Skin epidermis (tissue), 12 donors: ENCODE measurements around the gene DRICH1.
"Not testable (repeated sequence)": the region's sequence is repeated elsewhere in the genome, so short reads cannot be mapped to it uniquely, and the experiment has no call there.

Source experiments
- H3K27ac ChIP-seq, 21 experiments: fragments of 200-600 bp; sonication (generic) in 11 of 21; one replicate each; pipeline ENCODE4 v1.5.0; 2020; ENCODE audit warnings: mild to moderate bottlenecking in 3 of 21, inconsistent platforms in 2 of 21, moderate library complexity in 2 of 21
- H3K4me3 ChIP-seq, 7 experiments: fragments of 200-600 bp; sonication (generic) in 2 of 7; one replicate each; pipeline ENCODE4 v1.5.0; 2020; ENCODE audit warnings: inconsistent platforms in 2 of 7, mild to moderate bottlenecking in 2 of 7, moderate library complexity in 1 of 7

DRICH1 gene

DNA sequence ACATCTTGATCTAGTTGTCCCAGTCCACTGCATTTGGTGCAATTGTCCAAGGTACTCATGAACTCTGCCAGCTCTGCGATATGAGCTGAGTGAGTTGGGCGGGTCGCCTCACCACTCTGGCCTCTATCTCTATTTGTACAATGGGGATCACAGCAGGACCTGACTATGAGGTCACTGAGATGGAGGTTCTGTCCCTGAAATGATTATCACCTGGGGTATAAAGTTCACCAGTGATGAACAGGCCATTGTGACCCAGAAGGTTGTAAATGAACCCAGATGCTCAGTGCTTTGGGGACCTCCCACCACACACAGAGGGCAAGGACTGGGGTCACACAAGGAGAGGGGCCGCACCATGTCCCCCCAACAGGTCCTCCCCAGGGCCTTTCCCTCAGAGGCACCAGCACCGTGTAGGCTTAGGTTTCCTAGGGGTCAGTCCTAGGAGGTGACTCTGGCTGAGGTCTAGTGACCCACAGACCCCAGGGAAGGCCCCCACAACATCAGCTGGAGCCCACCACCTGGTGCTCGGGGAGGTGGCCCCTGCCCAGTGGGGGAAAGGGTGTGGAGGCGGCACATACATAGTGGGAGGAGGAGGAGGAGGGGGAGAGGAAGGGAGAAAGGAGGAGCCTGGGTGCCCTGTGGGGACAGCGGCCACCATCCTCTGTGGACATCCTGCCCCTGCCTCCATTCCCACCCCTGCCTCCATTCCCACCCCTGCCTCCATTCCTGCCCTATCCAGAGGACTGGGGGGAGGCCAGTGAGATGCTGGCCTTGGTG is 27.0 kb downstream of the DRICH1 start:
- Histone ChIP-seq H3K27ac (no peak overlapping the region), H3K4me3 (no peak overlapping the region)

DNA sequence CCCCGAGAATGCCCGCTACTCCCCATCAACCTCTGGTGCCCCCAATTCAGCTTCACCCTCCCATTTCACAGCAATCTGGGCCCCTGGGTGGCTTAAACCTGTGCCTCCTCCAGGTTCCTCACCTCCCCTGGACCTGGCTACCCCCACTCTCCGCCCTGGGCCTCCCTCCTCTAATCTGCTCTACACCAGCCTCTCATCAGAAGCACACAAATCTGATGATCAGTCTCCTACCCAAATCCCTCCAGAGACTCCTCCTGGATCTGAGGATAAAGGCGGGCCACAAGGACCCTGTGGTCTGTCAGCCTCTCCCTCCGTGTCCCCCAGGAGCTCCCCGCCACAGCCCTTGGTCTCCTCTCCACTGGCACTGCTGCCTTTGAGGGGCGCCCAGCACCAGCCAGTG is 28.9 kb downstream of the DRICH1 start:
- H3K27ac ChIP-seq: no peak overlapping the region
- no peak overlapping the region for H3K4me3 ChIP-seq

DNA sequence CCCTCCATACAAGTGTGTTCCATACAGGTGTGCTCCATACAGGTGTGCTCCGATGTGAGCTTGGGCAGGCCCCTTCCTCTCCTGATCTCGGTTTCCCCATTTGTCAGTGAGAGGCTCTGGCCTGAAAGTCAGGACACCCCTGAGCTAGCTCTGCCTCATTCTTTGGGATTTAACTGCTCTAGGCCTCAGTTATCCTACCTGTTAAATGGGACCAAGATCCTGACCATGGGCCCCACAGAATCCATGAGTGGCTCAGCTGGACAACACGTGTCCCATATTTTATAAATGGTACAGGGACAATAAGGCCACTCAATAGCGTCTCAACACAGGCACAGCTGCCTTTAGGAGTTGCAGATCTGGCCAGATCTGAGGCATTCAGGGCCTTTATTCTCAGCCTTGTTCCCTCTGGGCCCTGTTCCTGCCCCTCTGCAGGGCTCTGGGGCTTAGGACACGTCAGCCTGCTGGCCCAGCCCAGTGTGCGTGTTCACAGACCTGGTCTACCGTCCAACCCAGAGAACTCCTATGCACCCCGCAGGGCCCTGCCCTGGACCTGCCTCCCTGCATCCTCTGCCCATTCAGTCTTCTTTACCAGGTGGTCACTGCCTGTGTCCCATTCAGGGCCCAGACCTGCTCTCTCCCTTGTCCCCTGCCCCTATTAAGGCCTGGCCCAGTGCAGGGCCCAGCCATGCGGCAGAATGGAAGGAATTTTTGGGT is 33.2 kb downstream of the DRICH1 start:
- no peak overlapping the region for H3K4me3 ChIP-seq
- H3K27ac ChIP-seq: no peak overlapping the region

DNA sequence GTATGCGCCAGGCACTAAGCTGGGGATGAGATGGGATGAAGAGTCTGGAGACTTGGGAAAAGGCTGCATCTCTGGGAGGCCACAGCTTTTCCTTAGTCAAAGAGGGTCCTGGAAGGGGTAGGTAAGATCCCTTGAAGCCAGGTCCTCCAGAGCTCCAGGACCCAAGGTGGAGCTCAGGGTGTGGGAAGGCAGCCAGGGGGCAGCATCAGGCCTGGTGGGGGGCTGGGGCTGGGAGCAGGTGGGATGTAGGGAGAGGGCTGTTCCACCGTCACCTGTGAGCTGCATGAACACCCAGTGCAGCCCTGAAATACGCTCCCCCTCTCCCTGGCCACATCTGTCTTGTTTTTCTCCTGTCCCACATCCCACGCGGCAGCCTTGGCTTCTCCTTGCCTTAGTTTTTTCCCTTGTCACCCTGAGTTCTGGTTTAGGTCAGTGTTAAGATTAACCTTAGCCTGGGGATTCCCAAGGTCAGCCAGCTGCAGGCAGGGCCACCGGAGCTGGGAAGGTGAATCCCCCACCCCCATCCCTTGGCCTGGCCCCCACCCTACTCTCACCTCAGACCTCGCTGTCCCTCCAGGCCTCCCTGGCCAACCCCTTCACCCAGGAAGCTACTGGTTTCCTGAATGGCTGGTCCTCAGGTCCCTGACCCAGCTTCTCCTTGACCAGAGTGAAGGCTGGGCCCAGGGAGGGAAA is 34.4 kb downstream of the DRICH1 start:
- H3K4me3 ChIP-seq, H3K27ac ChIP-seq: not testable (repeated sequence)

DNA sequence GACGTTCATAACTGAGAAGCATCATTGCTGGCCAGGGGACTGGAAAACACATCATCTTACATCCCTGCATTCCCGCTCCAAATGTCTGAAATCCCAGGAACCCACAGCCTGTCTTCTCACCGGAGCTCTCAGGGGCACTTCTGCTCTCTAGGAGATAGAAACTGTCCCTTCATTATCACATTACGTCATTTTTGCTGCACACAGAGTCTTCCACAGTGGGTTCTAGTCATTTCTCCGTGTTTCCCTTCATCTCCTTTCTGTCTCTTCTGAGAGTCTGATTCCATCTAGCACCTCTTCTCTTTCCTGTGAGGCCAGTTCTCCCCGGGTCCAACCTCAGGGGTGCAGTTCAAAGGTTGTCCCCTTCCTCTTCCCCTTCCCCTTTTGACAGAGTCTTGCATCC is 36.2 kb downstream of the DRICH1 start:
- H3K27ac ChIP-seq, H3K4me3 ChIP-seq: not testable (repeated sequence)

DNA sequence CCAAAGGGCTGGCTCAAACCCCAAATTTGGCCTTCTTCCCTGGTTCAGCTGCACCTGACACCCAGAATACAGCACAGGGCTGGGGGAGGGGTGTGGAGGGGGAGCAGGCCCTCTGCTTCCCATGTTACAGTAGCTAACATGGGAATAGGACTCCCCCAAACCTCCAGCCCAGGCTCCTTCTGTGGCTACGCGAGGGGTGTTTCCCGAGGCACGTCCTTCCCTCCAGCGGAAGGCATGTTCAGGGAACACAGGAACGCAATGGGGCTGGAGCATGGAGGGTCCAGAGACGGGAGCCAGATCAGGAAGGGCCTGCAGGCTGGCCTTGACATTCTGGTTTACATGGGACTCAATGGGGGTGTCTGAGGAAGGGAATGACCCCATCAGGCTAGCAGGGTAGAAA is 40.3 kb downstream of the DRICH1 start:
- H3K27ac ChIP-seq: no peak overlapping the region
- H3K4me3 ChIP-seq: no peak overlapping the region

DNA sequence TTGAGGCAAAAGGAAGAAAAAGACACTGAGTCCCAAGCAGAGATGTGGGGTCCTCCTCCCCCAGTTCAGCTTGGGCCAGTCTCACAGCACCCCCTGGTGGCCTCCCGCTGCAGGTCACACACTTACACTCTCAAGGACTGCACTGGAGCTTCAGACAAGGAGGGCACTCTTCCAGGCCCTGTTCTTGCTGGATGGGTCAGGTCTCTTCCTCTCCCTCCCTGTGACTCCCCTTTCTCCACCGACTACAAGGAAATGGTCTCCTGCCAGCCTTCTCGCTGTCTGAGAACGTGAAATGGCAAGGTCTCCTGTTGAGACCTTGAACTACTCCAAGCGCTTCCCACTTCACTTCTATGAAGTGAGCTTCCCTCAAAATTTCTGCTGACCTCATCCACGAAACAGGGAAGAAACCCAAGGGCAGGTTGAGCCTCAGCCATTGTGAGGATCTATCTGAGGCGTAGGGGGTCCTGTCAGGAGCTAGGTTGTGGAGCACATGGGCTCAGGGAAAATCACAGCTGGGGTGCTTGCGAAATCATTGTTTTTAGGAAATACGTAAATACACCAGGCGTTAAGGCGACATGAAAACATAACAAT is 40.8 kb downstream of the DRICH1 start:
- Histone ChIP-seq H3K4me3 (no peak overlapping the region), H3K27ac (no peak overlapping the region)

DNA sequence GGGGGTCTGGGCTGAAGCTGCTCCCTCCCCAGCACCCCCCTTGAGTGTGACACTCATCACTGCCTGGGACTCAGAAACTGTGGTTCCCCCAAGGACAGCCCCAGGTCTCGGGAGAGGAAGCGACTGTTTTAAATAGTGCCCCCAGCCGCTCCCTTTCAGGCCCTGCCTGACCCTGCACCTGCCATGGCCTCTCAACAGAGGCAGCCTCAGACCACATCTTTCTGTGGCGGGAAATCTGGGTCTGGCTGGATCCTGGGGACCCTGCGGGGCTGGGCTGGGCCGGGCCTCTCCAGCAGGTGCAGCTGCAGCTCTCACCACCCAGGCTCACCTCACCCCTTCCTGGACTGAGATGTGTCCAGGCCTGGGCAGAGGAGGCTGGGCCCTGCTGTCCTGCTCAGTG is 48.3 kb downstream of the DRICH1 start:
- Histone ChIP-seq H3K4me3 (no peak overlapping the region), H3K27ac (no peak overlapping the region)

DNA sequence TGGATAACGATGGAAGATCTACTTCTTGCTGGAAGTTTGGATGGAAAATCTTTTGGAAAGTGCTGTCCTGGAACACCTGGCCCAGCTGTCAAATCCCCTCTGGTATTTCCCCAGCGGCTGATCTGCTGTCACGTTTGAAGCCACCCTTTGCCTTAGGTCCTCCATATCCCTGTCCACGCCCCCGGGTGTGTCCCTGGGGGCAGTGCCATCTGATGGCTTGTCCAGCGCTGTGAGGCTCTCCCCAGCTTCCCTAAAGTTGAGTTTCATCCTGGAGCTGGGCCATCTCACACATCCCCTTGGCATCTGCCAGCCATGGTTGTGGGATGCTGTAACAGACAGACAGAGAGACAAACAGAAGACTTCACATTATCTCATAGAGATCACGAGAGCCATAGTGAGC is 49.0 kb downstream of the DRICH1 start:
- Histone ChIP-seq H3K27ac (no peak overlapping the region), H3K4me3 (no peak overlapping the region)

DNA sequence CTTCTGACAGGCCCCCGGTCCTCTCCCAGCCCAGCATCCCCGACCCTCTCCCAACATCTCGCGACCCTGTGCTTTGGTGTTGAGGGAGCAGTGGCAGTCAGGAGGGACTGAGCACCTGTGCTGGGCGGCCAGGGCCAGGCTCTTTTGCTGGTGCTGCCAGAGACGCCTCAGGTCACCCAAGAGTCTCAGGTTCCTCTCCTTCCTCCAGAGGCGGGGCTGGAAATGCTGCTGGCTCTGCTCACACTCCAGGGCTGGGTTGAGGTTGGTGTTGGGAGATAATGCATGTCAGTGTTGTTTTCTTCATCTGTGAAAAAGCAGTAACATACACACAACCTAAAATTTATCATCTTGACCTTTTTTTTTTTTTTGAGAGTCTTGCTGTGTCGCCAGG is 50.9 kb downstream of the DRICH1 start:
- Histone ChIP-seq H3K4me3 (no peak overlapping the region), H3K27ac (no peak overlapping the region)

DNA sequence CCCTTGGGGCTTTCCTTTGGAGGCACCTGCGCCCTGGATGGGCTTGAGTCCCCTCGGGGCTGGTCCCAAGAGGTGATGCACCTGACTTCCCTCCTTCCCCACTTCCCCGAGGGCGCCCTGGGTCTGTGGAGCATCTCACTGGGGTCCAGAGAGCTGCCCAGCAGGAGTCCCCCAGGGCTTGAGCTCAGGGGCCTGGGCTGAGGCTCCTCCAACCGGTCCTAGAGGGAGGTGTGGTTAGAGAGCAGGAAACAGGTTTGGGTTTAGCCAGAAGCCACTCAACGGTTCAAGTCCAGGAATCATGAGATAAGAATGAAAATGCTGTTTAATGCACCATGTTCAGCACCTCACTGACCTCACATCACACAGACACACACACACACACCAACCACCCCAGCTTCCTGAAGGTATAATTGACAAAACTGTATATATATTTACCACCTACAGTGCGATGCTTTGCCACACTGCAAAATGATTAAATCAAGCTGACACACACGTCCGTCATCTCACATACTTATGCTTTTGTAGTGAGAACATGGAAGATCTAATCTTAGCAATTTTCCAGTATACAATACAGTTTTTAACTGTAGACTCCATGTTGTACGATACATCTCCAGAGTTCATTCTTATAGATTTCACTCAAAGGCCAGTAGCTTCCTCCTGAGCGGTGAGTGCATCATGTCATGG is 51.4 kb downstream of the DRICH1 start:
- Histone ChIP-seq H3K27ac (no peak overlapping the region), H3K4me3 (no peak overlapping the region)

DNA sequence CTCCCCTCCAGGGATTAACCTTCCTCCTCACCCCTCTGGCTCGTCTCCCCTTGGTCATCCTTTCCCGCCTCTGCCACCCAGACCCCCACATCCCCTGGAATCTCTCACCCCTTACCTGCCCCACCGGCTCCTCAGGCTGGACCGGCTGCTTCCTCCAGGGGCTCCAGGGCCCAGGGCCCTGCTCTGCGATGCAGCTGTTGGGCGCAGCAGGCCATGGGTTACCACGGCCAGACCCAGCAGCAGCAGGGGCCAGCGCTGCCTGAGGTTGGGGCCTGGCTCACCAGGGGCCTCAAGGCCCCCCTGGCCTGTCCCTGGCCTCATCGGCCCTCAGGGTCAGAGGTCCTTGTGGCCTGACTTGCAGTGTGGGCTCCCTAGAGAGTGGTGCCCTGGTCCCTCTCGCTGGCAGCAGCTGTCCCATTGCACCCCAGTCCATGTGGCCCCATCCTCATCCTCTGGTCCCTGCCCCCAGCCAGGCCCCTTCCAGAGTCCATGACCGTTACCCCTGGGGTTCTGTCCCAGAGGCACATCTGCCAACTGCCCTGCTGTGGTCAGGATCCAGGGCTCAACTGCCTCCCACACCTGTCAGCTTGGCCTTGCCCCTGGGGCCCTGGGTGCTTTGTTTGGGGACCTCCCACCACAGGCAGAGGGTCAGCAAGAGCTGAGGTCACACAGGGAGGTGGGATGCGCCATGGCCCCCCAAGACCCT is 52.1 kb downstream of the DRICH1 start, which contains the start of gene IGLL1:
Gene IGLL1 (minus strand): TSS at position 421 of the 706 bp plus-strand sequence. CDS start 100 bp downstream, at position 321.
- Histone ChIP-seq H3K27ac (no peak within 1 kb of the TSS), H3K4me3 (no peak within 1 kb of the TSS)

DNA sequence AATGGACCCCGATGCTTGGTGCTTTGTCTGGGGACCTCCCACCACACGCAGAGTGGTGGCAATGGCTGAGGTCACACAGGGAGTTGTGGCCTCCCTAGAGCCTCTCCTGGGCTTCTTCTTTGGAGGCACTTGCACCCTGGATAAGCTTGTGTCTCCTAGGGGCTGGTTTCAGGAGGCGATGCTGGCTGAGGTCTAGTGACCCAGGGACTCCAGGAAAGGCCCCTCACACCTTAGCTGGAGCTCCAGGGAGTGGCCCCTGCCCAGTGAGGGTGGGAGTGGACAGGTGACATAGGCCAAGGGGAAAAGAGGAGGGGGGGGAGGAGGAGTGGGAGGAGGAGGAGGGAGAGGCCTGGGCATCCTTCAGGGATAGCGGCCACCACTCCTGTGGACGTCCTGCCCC is 52.8 kb downstream of the DRICH1 start:
- Histone ChIP-seq H3K27ac (no peak overlapping the region), H3K4me3 (no peak overlapping the region)

DNA sequence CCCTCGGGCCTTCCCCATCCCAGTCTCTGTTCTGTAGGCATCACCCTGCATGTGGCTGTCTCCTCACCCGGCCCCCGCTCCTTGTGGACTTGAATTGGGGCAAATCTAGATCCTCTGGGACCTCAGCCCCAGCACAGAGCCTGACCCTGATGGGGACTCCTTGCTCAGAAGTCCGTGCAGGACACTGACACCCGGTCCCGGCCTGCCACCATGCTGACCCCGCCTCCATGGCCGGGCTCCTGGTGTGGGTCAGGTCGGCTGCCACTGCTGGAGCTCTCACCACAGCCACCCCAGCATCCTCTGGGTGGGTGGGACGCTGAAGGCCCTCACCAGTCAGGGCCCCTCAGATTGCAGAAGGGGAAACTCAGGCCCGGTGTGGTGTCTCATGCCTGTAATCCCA is 53.8 kb downstream of the DRICH1 start:
- no peak overlapping the region for H3K4me3 ChIP-seq
- H3K27ac ChIP-seq: no peak overlapping the region

DNA sequence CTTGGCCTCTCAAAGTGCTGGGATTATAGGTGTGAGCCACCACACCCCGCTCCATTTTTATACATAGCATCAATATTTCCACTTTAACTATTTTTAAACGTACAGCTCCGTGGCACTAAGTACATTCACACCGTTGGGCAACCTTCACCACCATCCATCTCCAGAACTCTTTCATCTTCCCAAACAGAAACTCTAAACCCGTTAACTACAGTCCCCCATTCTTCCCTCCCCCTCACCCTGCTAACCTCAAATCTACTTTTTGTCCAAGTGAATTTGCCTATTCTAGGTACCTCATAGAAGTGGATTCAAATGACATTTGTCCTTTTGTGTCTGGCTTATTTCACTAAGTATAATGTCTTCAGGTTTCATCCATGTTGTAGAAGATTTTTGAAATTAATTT is 55.4 kb downstream of the DRICH1 start:
- no peak overlapping the region for H3K4me3 ChIP-seq
- H3K27ac ChIP-seq: no peak overlapping the region

DNA sequence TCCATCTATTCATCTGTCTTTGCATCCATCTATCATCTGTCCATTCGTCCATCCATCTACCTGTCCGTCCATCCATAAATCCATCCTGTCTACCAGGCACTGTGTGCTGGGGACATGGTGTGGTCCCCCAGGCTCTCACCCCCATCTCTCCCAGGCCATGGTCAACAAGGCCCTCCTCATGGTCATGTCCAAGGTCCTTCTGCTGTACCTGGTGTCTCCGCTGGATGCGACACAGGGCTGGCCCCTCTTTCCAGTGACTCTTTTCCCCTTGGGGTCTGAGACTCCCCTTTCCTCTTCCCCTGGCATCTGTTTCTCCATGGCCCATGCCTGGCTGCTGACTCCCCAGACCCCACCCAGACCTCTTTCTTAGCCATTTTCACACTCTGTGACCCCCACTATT is 56.5 kb downstream of the DRICH1 start:
- no peak overlapping the region for H3K27ac ChIP-seq

DNA sequence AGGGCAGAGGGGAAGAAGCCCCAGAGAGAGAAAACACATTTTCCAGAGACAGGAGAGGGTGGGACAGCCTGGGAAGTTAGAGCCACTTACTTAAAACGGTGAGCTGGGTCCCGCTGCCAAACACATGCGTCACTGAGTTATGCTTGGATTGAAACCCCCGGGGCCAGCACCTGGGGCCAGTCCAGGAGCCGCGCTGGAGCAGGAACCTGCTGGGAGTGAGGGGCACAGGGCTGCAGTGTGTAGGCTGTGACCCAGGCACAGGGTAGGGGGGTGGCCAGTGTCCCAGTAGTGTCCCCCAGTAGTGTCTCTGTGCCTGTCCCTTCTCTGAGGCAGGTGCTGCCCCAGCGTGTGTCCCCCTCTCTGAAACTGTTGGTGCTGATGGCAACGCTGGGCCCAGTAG is 57.2 kb downstream of the DRICH1 start:
- no peak overlapping the region for H3K4me3 ChIP-seq
- H3K27ac ChIP-seq: no peak overlapping the region

More for the DNA sequence above, 56.5 kb downstream of the DRICH1 start:
- no peak overlapping the region for H3K4me3 ChIP-seq

DNA sequence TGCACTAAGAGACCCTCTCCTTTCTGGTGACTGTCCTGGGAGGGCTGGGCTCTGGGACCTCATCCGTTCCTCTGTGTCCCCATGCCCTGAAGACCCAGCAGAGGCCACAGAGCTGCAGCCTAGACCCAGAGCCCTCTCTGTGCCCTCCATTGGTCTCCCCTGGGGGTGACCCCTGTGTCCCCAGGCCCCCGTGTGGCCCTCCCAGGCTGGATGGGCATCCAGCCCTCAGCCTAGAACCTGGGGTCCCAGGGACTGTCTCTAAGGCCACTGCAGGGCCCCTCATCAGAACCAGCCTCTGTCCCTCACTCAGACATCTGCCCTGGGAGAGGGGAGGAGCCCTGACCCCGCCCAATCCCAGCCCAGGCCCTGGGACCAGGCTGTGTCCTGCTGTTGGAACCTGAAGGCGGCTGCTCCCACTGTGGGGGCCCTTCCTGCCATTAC is 57.7 kb downstream of the DRICH1 start:
- Histone ChIP-seq H3K27ac (no peak overlapping the region), H3K4me3 (no peak overlapping the region)

DNA sequence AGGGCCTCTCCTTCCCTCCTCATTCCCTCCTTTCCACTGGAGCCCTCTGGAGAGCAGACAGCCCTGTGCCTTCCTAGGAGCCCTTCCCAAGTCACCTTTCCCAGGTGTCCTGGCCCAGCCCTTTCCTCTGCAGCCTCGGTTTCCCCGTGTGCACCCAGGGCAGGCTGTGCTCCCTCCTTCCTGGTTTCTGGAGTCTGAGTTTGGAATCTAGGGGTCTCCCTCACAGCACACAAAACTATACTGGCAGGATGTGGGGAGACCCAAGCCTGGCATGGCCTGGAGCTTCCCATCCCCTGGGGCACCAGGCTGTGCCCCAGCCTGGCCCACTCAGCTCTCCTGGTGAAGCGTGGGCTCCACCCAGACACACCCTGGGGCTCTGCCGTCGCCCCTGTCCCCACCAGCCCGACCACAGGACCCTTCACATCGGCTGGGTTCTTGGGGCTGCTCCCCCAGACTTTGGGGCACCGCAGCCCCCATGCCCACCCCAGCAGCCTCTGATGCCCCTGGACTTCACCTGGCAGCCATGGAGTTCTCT is 58.4 kb downstream of the DRICH1 start:
- not testable (repeated sequence) for H3K4me3 ChIP-seq, H3K27ac ChIP-seq
